Natural killer cell treated with Interleukin-12 subunit alpha and Interleukin-12 subunit beta and Interleukin-15 and Interleukin-18, amount 100 ng/mL, for 72 hours (primary cell): ENCODE results near the gene SLC6A17. TPM values are rescaled to one million over a fixed set of nuclear protein-coding genes. Genes with fewer than 3 reads are reported as not detected.

Experiments used
- ATAC-seq, 2 donors: fragments of 150-1000 bp; cut with Tn5 transposase in 1 of 2; sonication (Bioruptor Pico), chemical (Tn5 transposase) in 1 of 2; 2 replicates each; pipeline ENCODE4 v1.10.0; 2021
- DNase-seq: peaks from one replicate; pipeline ENCODE4 v3.0.0; 2022; ENCODE audit warnings: low spot score
- H3K27ac Mint-ChIP-seq, 2 donors: 1 replicate in 1 of 2; 2 replicates in 1 of 2; pipeline ENCODE4 v1.8.0; 2022; ENCODE audit warnings: mixed read lengths in 2 of 2, mild to moderate bottlenecking in 1 of 2, moderate library complexity in 1 of 2
- H3K27me3 Mint-ChIP-seq, 2 donors: 1 replicate in 1 of 2; 2 replicates in 1 of 2; pipeline ENCODE4 v1.8.0; 2022; ENCODE audit warnings: mixed read lengths in 2 of 2
- H3K36me3 Mint-ChIP-seq: one replicate; pipeline ENCODE4 v1.8.0; 2022; ENCODE audit warnings: mixed read lengths
- H3K4me1 Mint-ChIP-seq, 2 donors: 1 replicate in 1 of 2; 2 replicates in 1 of 2; pipeline ENCODE4 v1.8.0; 2022; ENCODE audit warnings: low read depth in 2 of 2, mixed read lengths in 2 of 2, mild to moderate bottlenecking in 1 of 2
- H3K4me3 Mint-ChIP-seq: one replicate; pipeline ENCODE4 v1.8.0; 2022; ENCODE audit warnings: mixed read lengths
- H3K9me3 Mint-ChIP-seq: 2 replicates; pipeline ENCODE4 v1.8.0; 2022; ENCODE audit warnings: mixed read lengths
- total RNA-seq, 2 donors: library from RNA; stranded (reverse); gene quantifications; one replicate each; pipeline ENCODE4 v1.2.3, GENCODE V29; 2022

Gene SLC6A17
- total RNA-seq, 2 donors from 2014 or later: not detected

GRCh38 chr1:110120960-110121561, 29.2 kb upstream of the SLC6A17 start:
- H3K4me3 Mint-ChIP-seq: no peak overlapping the region
- peaks cover 12 to 36% of the 10 kb centered on the region in 2 donors for H3K27me3 Mint-ChIP-seq
- H3K36me3 Mint-ChIP-seq: peaks cover 6% of the 10 kb centered on the region
- DNase-seq: no peak
- no peak for ATAC-seq
- peaks cover 5% of the 10 kb centered on the region for H3K9me3 Mint-ChIP-seq
- H3K27ac Mint-ChIP-seq: peak overlapping the region; percentile 60 to 74
- peaks cover 6 to 8% of the 10 kb centered on the region in 2 donors for H3K4me1 Mint-ChIP-seq

- Mint-ChIP-seq H3K27me3 (peaks cover 14 to 31% of the 10 kb centered on the region in 2 donors), H3K9me3 (peaks cover 5% of the 10 kb centered on the region), H3K36me3 (peaks cover 6% of the 10 kb centered on the region), H3K4me1 (peaks cover 5 to 6% of the 10 kb centered on the region in 2 donors), H3K4me3 (no peak overlapping the region), H3K27ac (no peak overlapping the region)
- DNase-seq (no peak), ATAC-seq (no peak)
Observed at GRCh38 chr1:110123224-110123623, 27.1 kb upstream of the SLC6A17 start.

- Mint-ChIP-seq H3K4me3 (no peak overlapping the region), H3K4me1 (peaks cover 0 to under 1% of the 10 kb centered on the region in 2 donors), H3K27ac (no peak overlapping the region), H3K9me3 (no peaks in the 10 kb centered on the region), H3K36me3 (peaks cover under 1% of the 10 kb centered on the region), H3K27me3 (peaks cover 15 to 34% of the 10 kb centered on the region in 2 donors)
- DNase-seq: no peak
- ATAC-seq: no peak
Observed at GRCh38 chr1:110125810-110126209, 24.5 kb upstream of the SLC6A17 start.

GRCh38 chr1:110130113-110130591, 20.1 kb upstream of the SLC6A17 start:
- peak; percentile 18 for DNase-seq
- no peak for ATAC-seq
- Mint-ChIP-seq H3K27ac (no peak overlapping the region), H3K9me3 (no peaks in the 10 kb centered on the region), H3K27me3 (peaks cover 23 to 34% of the 10 kb centered on the region in 2 donors), H3K4me1 (no peaks in the 10 kb centered on the region), H3K4me3 (no peak overlapping the region), H3K36me3 (no peaks in the 10 kb centered on the region)

GRCh38 chr1:110130989-110131388, 19.3 kb upstream of the SLC6A17 start:
- H3K4me3 Mint-ChIP-seq: no peak overlapping the region
- peaks cover 27 to 33% of the 10 kb centered on the region in 2 donors for H3K27me3 Mint-ChIP-seq
- no peak for ATAC-seq

GRCh38 chr1:110132682-110133081, 17.6 kb upstream of the SLC6A17 start:
- Mint-ChIP-seq H3K4me1 (peaks cover 0 to 3% of the 10 kb centered on the region in 2 donors), H3K4me3 (no peak overlapping the region), H3K27me3 (peaks cover 36 to 48% of the 10 kb centered on the region in 2 donors), H3K9me3 (no peaks in the 10 kb centered on the region), H3K27ac (no peak overlapping the region), H3K36me3 (no peaks in the 10 kb centered on the region)
- ATAC-seq (no peak), DNase-seq (no peak)

More at GRCh38 chr1:110130989-110131388, 19.3 kb upstream of the SLC6A17 start:
- no peak for DNase-seq
- Mint-ChIP-seq H3K36me3 (no peaks in the 10 kb centered on the region), H3K4me1 (no peaks in the 10 kb centered on the region), H3K27ac (no peak overlapping the region), H3K9me3 (no peaks in the 10 kb centered on the region)

GRCh38 chr1:110133436-110133835, 16.9 kb upstream of the SLC6A17 start:
- peak; percentile 38 for DNase-seq
- no peak for ATAC-seq
- Mint-ChIP-seq H3K9me3 (no peaks in the 10 kb centered on the region), H3K36me3 (no peaks in the 10 kb centered on the region), H3K27ac (no peak overlapping the region), H3K27me3 (peaks cover 37 to 48% of the 10 kb centered on the region in 2 donors), H3K4me3 (no peak overlapping the region), H3K4me1 (peaks cover 0 to 3% of the 10 kb centered on the region in 2 donors)

- peaks cover 39 to 54% of the 10 kb centered on the region in 2 donors for H3K27me3 Mint-ChIP-seq
Observed at GRCh38 chr1:110134050-110134595, 16.2 kb upstream of the SLC6A17 start.

GRCh38 chr1:110135246-110135645, 15.0 kb upstream of the SLC6A17 start:
- Mint-ChIP-seq H3K27ac (no peak overlapping the region), H3K9me3 (no peaks in the 10 kb centered on the region), H3K36me3 (no peaks in the 10 kb centered on the region), H3K27me3 (peaks cover 45 to 65% of the 10 kb centered on the region in 2 donors), H3K4me1 (peaks cover 0 to 3% of the 10 kb centered on the region in 2 donors), H3K4me3 (no peak overlapping the region)
- ATAC-seq (peak in 1 of 2 donors; percentile 20), DNase-seq (peak; percentile 28)

More at GRCh38 chr1:110134050-110134595, 16.2 kb upstream of the SLC6A17 start:
- DNase-seq (peak; percentile 34), ATAC-seq (no peak)
- Mint-ChIP-seq H3K9me3 (no peaks in the 10 kb centered on the region), H3K4me3 (no peak overlapping the region), H3K4me1 (peaks cover 0 to 3% of the 10 kb centered on the region in 2 donors), H3K36me3 (no peaks in the 10 kb centered on the region), H3K27ac (no peak overlapping the region)

GRCh38 chr1:110135666-110136065, 14.6 kb upstream of the SLC6A17 start:
- DNase-seq (peak; percentile 44), ATAC-seq (no peak)
- Mint-ChIP-seq H3K4me3 (no peak overlapping the region), H3K4me1 (peaks cover 0 to 3% of the 10 kb centered on the region in 2 donors), H3K27ac (no peak overlapping the region), H3K36me3 (no peaks in the 10 kb centered on the region), H3K27me3 (peaks cover 46 to 67% of the 10 kb centered on the region in 2 donors), H3K9me3 (no peaks in the 10 kb centered on the region)

- H3K4me1 Mint-ChIP-seq: peaks cover 0 to 3% of the 10 kb centered on the region in 2 donors
- H3K27me3 Mint-ChIP-seq: peaks cover 46 to 60% of the 10 kb centered on the region in 2 donors
- DNase-seq (peak; percentile 32), ATAC-seq (no peak)
- no peaks in the 10 kb centered on the region for H3K36me3 Mint-ChIP-seq
- H3K27ac Mint-ChIP-seq: no peak overlapping the region
- H3K9me3 Mint-ChIP-seq: no peaks in the 10 kb centered on the region
- no peak overlapping the region for H3K4me3 Mint-ChIP-seq
Observed at GRCh38 chr1:110136911-110137310, 13.4 kb upstream of the SLC6A17 start.

GRCh38 chr1:110138956-110139355, 11.3 kb upstream of the SLC6A17 start:
- peaks cover 39 to 60% of the 10 kb centered on the region in 2 donors for H3K27me3 Mint-ChIP-seq
- H3K4me1 Mint-ChIP-seq: peaks cover 0 to 3% of the 10 kb centered on the region in 2 donors
- H3K4me3 Mint-ChIP-seq: no peak overlapping the region
- H3K9me3 Mint-ChIP-seq: no peaks in the 10 kb centered on the region
- no peaks in the 10 kb centered on the region for H3K36me3 Mint-ChIP-seq
- DNase-seq (no peak), ATAC-seq (no peak)
- no peak overlapping the region for H3K27ac Mint-ChIP-seq

GRCh38 chr1:110144366-110144765, 5.9 kb upstream of the SLC6A17 start:
- no peaks in the 10 kb centered on the region for H3K9me3 Mint-ChIP-seq
- H3K36me3 Mint-ChIP-seq: no peaks in the 10 kb centered on the region
- H3K4me1 Mint-ChIP-seq: peaks cover 0 to 3% of the 10 kb centered on the region in 2 donors
- ATAC-seq: peak in 1 of 2 donors; percentile 22
- no peak for DNase-seq
- no peak overlapping the region for H3K27ac Mint-ChIP-seq
- no peak overlapping the region for H3K4me3 Mint-ChIP-seq
- H3K27me3 Mint-ChIP-seq: peaks cover 12% of the 10 kb centered on the region in 2 donors

- no peak for ATAC-seq
- Mint-ChIP-seq H3K27me3 (peaks cover 10 to 26% of the 10 kb centered on the region in 2 donors), H3K36me3 (no peaks in the 10 kb centered on the region), H3K4me3 (no peak overlapping the region), H3K4me1 (peaks cover 0 to 6% of the 10 kb centered on the region in 2 donors), H3K27ac (no peak overlapping the region), H3K9me3 (no peaks in the 10 kb centered on the region)
- no peak for DNase-seq
Observed at GRCh38 chr1:110148961-110149360, 1.3 kb upstream of the SLC6A17 start.
